Measurements from ENCODE around the gene TTI1.

TTI1 gene

DNA sequence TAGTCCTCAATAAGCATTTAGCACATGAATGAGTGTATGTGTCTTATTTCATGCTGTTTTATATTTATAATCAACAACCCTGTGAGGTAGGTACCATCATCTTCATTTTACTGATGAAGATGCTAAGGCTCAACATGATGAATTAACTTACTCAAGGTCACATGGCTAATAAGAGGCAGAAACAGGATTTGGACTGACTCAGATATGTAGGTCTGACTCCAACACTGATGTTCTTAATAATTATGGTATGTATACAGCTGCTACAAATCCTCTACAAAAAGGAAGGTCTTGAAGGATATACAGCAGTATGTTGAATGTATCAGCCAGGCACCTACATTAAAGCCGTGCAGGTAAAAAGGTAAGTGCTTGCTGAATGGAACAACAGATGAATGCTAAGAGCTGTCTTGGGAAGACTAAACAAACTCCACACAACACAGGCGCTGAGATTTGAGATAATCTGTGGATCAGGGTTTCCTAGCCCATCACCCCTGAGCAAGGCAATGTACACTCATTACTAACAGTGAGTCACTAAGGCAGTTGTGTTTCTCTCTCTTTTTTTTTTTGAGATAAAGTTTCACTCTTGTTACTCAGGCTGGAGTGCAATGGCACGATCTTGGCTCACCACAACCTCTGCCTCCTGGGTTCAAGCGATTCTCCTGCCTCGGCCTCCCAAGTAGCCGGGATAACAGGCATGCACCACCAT is 31.9 kb downstream of the TTI1 start:
- no peaks in the 10 kb centered on the region for H3K27me3 Mint-ChIP-seq (ENCODE audit: low read depth)
- H3K4me1 Mint-ChIP-seq: peaks cover 56% of the 10 kb centered on the region
- no peak overlapping the region for H3K27ac Mint-ChIP-seq
- TF ChIP-seq, protein P1, sequence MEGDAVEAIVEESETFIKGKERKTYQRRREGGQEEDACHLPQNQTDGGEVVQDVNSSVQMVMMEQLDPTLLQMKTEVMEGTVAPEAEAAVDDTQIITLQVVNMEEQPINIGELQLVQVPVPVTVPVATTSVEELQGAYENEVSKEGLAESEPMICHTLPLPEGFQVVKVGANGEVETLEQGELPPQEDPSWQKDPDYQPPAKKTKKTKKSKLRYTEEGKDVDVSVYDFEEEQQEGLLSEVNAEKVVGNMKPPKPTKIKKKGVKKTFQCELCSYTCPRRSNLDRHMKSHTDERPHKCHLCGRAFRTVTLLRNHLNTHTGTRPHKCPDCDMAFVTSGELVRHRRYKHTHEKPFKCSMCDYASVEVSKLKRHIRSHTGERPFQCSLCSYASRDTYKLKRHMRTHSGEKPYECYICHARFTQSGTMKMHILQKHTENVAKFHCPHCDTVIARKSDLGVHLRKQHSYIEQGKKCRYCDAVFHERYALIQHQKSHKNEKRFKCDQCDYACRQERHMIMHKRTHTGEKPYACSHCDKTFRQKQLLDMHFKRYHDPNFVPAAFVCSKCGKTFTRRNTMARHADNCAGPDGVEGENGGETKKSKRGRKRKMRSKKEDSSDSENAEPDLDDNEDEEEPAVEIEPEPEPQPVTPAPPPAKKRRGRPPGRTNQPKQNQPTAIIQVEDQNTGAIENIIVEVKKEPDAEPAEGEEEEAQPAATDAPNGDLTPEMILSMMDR (IDR thresholded peaks at IDR 0.05; ENCODE audit: unreplicated experiment in 3 of 3): no peak
- no peaks in the 10 kb centered on the region for H3K9me3 Mint-ChIP-seq
- H3K36me3 Mint-ChIP-seq (ENCODE audit: low read depth): peaks cover 54% of the 10 kb centered on the region
- no peak overlapping the region for H3K4me3 Mint-ChIP-seq

DNA sequence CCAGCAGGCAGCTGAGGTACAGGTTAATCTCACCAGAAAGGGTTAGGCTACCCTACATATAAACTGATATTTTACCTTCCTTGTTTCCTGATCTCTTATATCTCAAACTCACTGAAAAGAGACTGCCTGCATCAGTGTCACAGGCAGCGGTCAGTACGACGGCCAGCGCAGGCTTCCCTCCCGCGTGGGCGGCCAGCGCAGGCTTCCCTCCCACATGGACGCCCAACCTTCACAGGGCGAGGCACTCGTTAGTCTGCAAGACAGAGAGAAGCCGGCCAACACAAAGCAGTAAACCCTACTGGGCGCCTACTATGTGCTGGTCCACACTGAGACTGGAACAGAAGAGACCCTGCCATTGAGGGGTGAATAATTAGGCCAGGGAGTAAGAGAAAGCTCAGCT is 33.0 kb downstream of the TTI1 start:
- TF ChIP-seq, protein P1 (IDR thresholded peaks at IDR 0.05; ENCODE audit: unreplicated experiment in 3 of 3): no peak
- Mint-ChIP-seq H3K9me3 (no peaks in the 10 kb centered on the region), H3K27ac (no peak overlapping the region), H3K36me3 (ENCODE audit: low read depth) (peaks cover 60% of the 10 kb centered on the region), H3K4me3 (no peak overlapping the region), H3K4me1 (peaks cover 52% of the 10 kb centered on the region), H3K27me3 (ENCODE audit: low read depth) (no peaks in the 10 kb centered on the region)

DNA sequence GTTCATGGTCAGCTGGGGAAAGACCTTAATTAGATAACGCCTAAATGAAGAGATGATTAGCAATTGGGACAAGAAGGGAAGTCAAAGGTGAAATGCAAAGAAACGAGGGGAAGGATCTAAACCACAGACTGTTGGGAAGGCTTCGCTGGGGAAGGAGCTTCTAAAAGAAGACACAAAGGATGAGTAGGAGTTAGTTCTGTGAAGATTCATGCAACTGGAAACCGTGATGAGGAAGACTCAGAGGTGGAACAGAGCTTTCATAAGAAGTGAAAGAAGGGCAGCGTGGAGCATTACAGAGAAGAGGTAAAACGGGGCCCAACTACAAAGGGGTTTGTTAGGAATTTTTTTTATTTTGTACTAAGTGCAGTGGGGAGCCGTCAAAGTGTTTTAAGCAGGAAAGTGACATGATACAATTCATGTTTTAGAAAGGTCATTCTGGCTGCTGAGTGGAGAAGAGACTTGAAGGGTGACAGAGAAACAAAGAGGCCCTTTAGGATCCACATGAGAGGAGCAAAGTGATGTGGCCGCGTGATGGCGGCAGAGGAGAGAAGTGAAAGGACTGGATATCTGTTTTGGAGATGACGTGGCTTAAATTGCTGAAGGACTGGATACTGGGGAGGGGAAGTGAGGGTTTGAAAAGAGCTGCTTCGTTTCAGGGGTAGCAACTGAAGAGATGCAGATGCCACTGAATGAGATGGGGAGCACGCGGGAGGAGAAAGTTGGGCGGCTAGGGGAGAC is 33.6 kb downstream of the TTI1 start:
- TF ChIP-seq, protein P1 (IDR thresholded peaks at IDR 0.05; ENCODE audit: unreplicated experiment in 3 of 3): no peak
- H3K4me1 Mint-ChIP-seq: peaks cover 52% of the 10 kb centered on the region
- no peaks in the 10 kb centered on the region for H3K27me3 Mint-ChIP-seq (ENCODE audit: low read depth)
- H3K27ac Mint-ChIP-seq: no peak overlapping the region
- H3K9me3 Mint-ChIP-seq: no peaks in the 10 kb centered on the region
- H3K36me3 Mint-ChIP-seq (ENCODE audit: low read depth): peaks cover 62% of the 10 kb centered on the region
- H3K4me3 Mint-ChIP-seq: no peak overlapping the region

DNA sequence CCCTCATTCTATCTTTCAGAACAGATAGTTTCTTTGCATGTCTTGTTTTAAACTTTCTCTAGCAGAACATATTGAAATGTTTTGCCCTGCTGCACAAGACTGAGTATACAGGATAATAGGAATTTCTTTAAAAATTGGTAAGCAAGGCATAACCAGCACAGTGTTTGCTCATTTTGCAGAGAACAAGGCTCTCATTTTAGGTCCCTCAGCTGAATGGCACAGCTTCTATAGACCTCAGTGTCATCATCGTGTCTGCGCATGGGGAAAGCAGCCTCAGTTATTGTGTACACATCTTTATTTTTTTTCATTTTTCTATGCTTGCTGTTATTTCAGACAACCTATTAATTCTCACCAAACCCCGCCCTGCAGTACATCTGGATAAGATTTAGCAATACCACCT is 35.7 kb downstream of the TTI1 start:
- Mint-ChIP-seq H3K4me3 (no peak overlapping the region), H3K27me3 (ENCODE audit: low read depth) (no peaks in the 10 kb centered on the region), H3K27ac (peak overlapping the region in 2 of 3 experiments; percentile 32 to 79), H3K36me3 (ENCODE audit: low read depth) (peaks cover 61% of the 10 kb centered on the region), H3K4me1 (peaks cover 58% of the 10 kb centered on the region), H3K9me3 (no peaks in the 10 kb centered on the region)
- TF ChIP-seq, protein P1 (IDR thresholded peaks at IDR 0.05; ENCODE audit: unreplicated experiment in 3 of 3): no peak

DNA sequence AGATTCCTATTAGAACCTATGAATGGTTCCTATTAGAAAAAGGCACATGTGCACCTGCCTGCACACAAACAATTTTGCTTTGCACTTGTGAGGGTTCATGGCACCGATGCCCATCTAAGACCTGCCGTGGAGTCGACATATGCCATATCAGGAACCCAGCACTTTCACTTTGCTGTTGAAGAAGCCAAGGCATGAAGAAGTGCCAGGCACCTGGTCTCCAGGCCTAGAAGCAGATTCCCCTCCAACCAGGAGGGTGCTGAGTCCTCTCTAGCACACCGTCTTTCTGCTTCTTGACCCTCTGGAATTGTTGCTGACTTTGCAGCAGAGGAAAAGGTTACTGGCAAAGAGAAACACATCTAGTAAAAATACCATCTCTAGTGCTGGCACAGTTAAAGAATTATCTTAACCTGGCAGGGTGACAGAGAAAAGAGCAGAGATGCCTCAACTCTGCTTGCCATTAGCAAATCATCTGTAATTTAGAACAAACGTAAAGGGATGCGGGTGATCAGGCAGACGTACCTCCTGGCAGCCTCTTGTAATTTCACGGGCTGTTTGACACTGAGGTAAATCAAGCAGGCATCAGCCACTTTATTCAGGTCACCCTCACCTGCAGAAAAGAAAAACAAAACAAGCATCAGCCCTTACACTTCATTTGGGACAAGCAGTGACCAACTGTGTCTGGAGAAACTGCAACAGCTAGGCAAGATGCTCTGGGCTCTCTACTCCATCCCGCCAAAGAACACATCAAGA is 37.2 kb downstream of the TTI1 start:
- Mint-ChIP-seq H3K4me3 (no peak overlapping the region), H3K4me1 (peaks cover 62% of the 10 kb centered on the region), H3K9me3 (no peaks in the 10 kb centered on the region), H3K27me3 (ENCODE audit: low read depth) (no peaks in the 10 kb centered on the region), H3K36me3 (ENCODE audit: low read depth) (peaks cover 50% of the 10 kb centered on the region), H3K27ac (no peak overlapping the region)
- TF ChIP-seq, protein P1 (IDR thresholded peaks at IDR 0.05; ENCODE audit: unreplicated experiment in 3 of 3): no peak
